GM21723 (cell line): ENCODE data around the gene AFP.

Experiments
- ATAC-seq: cut with Tn5 transposase; IDR thresholded peaks from one replicate; pipeline ENCODE4 v1.9.1; 2021; ENCODE audit warnings: mild to moderate bottlenecking, moderate library complexity; ENCODE audit not compliant: unreplicated experiment

AFP gene

GRCh38 chr4:73456177-73457022, 20.4 kb downstream of the AFP start:
- ATAC-seq = no peak

GRCh38 chr4:73458184-73459047, 22.4 kb downstream of the AFP start:
- no peak for ATAC-seq

- no peak for ATAC-seq
Measured at GRCh38 chr4:73459048-73459421, 23.0 kb downstream of the AFP start.

- no peak for ATAC-seq
Measured at GRCh38 chr4:73460913-73461522, 25.0 kb downstream of the AFP start.

GRCh38 chr4:73468170-73468569, 32.1 kb downstream of the AFP start:
- ATAC-seq = no peak

GRCh38 chr4:73470728-73471127, 34.7 kb downstream of the AFP start:
- no peak for ATAC-seq

GRCh38 chr4:73477176-73477575, 41.2 kb downstream of the AFP start:
- ATAC-seq = no peak

GRCh38 chr4:73479323-73479722, 43.3 kb downstream of the AFP start:
- no peak for ATAC-seq

GRCh38 chr4:73481358-73481757, 45.3 kb downstream of the AFP start, which contains the start of gene AFM:
Gene AFM, plus strand, starts transcription at chr4:73481745. Its CDS starts 31 bp downstream, at chr4:73481776.
- no peak for ATAC-seq

- ATAC-seq = no peak
Measured at GRCh38 chr4:73485085-73485484, 49.1 kb downstream of the AFP start.

- ATAC-seq = no peak
Measured at GRCh38 chr4:73485596-73485995, 49.6 kb downstream of the AFP start.

- ATAC-seq = no peak
Measured at GRCh38 chr4:73486497-73486896, 50.5 kb downstream of the AFP start.

GRCh38 chr4:73487233-73487632, 51.2 kb downstream of the AFP start:
- ATAC-seq = no peak

GRCh38 chr4:73499996-73500765, 64.2 kb downstream of the AFP start:
- ATAC-seq = no peak

- ATAC-seq = no peak
Measured at GRCh38 chr4:73501664-73502265, 65.7 kb downstream of the AFP start.

GRCh38 chr4:73505567-73505966, 69.5 kb downstream of the AFP start:
- ATAC-seq = no peak
